GM23338 (cell line): Measurements from ENCODE around the gene KRTAP24-1. TPM values are rescaled to one million over a fixed set of nuclear protein-coding genes. Genes with fewer than 3 reads are reported as not detected.

Source experiments
- ATAC-seq: fragments of 200-7000 bp; cut with Tn5 transposase; 3 replicates; pipeline ENCODE4 v1.9.1; 2020
- DNase-seq: peaks from one replicate; pipeline ENCODE4 v3.0.0-alpha.2; 2015; ENCODE audit warnings: low spot score
- H2AFZ ChIP-seq: fragments of 200-600 bp; sonication (generic); 2 replicates; pipeline ENCODE4 v1.8.0; 2016; ENCODE audit warnings: antibody characterized with exemption, mild to moderate bottlenecking, moderate library complexity
- H3F3A ChIP-seq: fragments of 200-600 bp; sonication (generic); replicated peaks from 2 replicates; pipeline ENCODE4 v1.8.0; 2017; ENCODE audit warnings: antibody characterized with exemption, mixed run types, low read depth
- H3K27ac ChIP-seq: fragments of 200-600 bp; sonication (generic); 2 replicates; pipeline ENCODE4 v1.6.1; 2016; ENCODE audit warnings: low read depth
- H3K27me3 ChIP-seq: fragments of 200-600 bp; sonication (generic); 2 replicates; pipeline ENCODE4 v1.8.0; 2016; ENCODE audit warnings: mild to moderate bottlenecking, mixed run types, moderate library complexity; ENCODE audit not compliant: insufficient read depth
- H3K36me3 ChIP-seq: fragments of 200-600 bp; sonication (generic); 2 replicates; pipeline ENCODE4 v1.8.0; 2016; ENCODE audit warnings: mild to moderate bottlenecking; ENCODE audit not compliant: insufficient read depth
- H3K4me1 ChIP-seq: fragments of 200-600 bp; sonication (generic); 2 replicates; pipeline ENCODE4 v1.8.0; 2016; ENCODE audit warnings: mild to moderate bottlenecking, moderate library complexity; ENCODE audit not compliant: insufficient read depth
- H3K4me2 ChIP-seq: fragments of 200-600 bp; sonication (generic); 2 replicates; pipeline ENCODE4 v1.7.1; 2017; ENCODE audit warnings: mixed run types
- H3K4me3 ChIP-seq: fragments of 200-600 bp; sonication (generic); 2 replicates; pipeline ENCODE4 v1.6.1; 2016; ENCODE audit warnings: mixed run types
- H3K79me2 ChIP-seq: fragments of 200-600 bp; sonication (generic); replicated peaks from 2 replicates; pipeline ENCODE4 v1.8.0; 2017; ENCODE audit warnings: mild to moderate bottlenecking; ENCODE audit not compliant: insufficient read depth
- H3K9me2 ChIP-seq: fragments of 200-600 bp; sonication (generic); 2 replicates; pipeline ENCODE4 v1.8.0; 2017; ENCODE audit not compliant: insufficient read depth
- H4K20me1 ChIP-seq: fragments of 200-600 bp; sonication (generic); replicated peaks from 2 replicates; pipeline ENCODE4 v1.8.0; 2017; ENCODE audit warnings: mild to moderate bottlenecking; ENCODE audit not compliant: insufficient read depth
- H3K27ac Mint-ChIP-seq: 2 replicates; pipeline ENCODE4 v1.8.0; 2020; ENCODE audit warnings: inconsistent platforms, mild to moderate bottlenecking, moderate library complexity, mixed read lengths
- H3K27me3 Mint-ChIP-seq: 3 replicates; pipeline ENCODE4 v1.8.0; 2022; ENCODE audit warnings: low read depth, mild to moderate bottlenecking, moderate library complexity, mixed read lengths, inconsistent platforms; ENCODE audit not compliant: insufficient read depth, poor library complexity
- H3K36me3 Mint-ChIP-seq: 3 replicates; pipeline ENCODE4 v1.8.0; 2021; ENCODE audit warnings: low read depth, mild to moderate bottlenecking, inconsistent platforms, moderate library complexity, mixed read lengths
- H3K4me1 Mint-ChIP-seq: 3 replicates; pipeline ENCODE4 v1.8.0; 2020; ENCODE audit warnings: mild to moderate bottlenecking, inconsistent platforms, mixed read lengths
- H3K4me3 Mint-ChIP-seq: 3 replicates; pipeline ENCODE4 v1.8.0; 2021; ENCODE audit warnings: moderate library complexity, mild to moderate bottlenecking, inconsistent platforms, mixed read lengths
- H3K9me3 Mint-ChIP-seq: 3 replicates; pipeline ENCODE4 v1.8.0; 2020; ENCODE audit warnings: moderate library complexity, mild to moderate bottlenecking, inconsistent platforms, mixed read lengths
- CREB1 ChIP-seq: fragments of 250-450 bp; sonication (Bioruptor Pico); IDR thresholded peaks from 2 replicates; pipeline ENCODE4 v1.5.0; 2020; ENCODE audit warnings: low read depth, mild to moderate bottlenecking, moderate library complexity
- EZH2 ChIP-seq: fragments of 200-600 bp; sonication (generic); IDR thresholded peaks from one replicate; pipeline ENCODE4 v1.8.0; 2017; ENCODE audit warnings: antibody characterized with exemption, mild to moderate bottlenecking, low read depth; ENCODE audit not compliant: unreplicated experiment
- EZH2phosphoT487 ChIP-seq: fragments of 200-600 bp; sonication (generic); IDR thresholded peaks from one replicate; pipeline ENCODE4 v1.8.1; 2018; ENCODE audit warnings: antibody characterized with exemption; ENCODE audit not compliant: unreplicated experiment
- JUNB ChIP-seq: IDR thresholded peaks from one replicate; pipeline ENCODE4 v1.6.1; 2016; ENCODE audit warnings: antibody characterized with exemption; ENCODE audit not compliant: unreplicated experiment
- NANOG ChIP-seq: IDR thresholded peaks from 2 replicates; pipeline ENCODE4 v1.6.1; 2016; ENCODE audit warnings: antibody characterized with exemption, borderline replicate concordance
- POLR2AphosphoS5 ChIP-seq: IDR thresholded peaks from 2 replicates; pipeline ENCODE4 v1.6.1; 2016; ENCODE audit warnings: antibody characterized with exemption, low read depth
- STAT1 ChIP-seq: IDR thresholded peaks from one replicate; pipeline ENCODE4 v1.6.1; 2016; ENCODE audit warnings: antibody characterized with exemption; ENCODE audit not compliant: unreplicated experiment
- ZNF114 ChIP-seq: fragments of 250-450 bp; sonication (Bioruptor Pico); IDR thresholded peaks from 2 replicates; pipeline ENCODE4 v1.5.0; 2020; ENCODE audit warnings: mild to moderate bottlenecking, moderate library complexity
- ZNF331 ChIP-seq: fragments of 250-450 bp; sonication (Bioruptor Pico); IDR thresholded peaks from 2 replicates; pipeline ENCODE4 v1.5.0; 2020; ENCODE audit warnings: low read depth, mild to moderate bottlenecking, moderate library complexity
- polyA plus RNA-seq: library from polyadenylated mRNA; unstranded; fragments of >200 nt; fragmentation: Nextera tagmentation; extraction: Ambion mirVana; gene quantifications from 2 replicates; pipeline ENCODE4 v1.2.1, GENCODE V29; 2016
- total RNA-seq: library from RNA; depleted of rRNA; stranded (reverse); fragments of >200 nt; shearing (Covaris generic); gene quantifications from 2 replicates; pipeline ENCODE4 v1.2.3, GENCODE V29; 2014
- TF ChIP-seq, protein P1 (sequence below): IDR thresholded peaks from 2 replicates; pipeline ENCODE4 v1.6.1; 2016; ENCODE audit warnings: antibody characterized with exemption
- TF ChIP-seq, protein P2 (sequence below): fragments of 250-450 bp; sonication (Bioruptor Pico); IDR thresholded peaks from 2 replicates; pipeline ENCODE4 v1.5.0; 2020; ENCODE audit warnings: mild to moderate bottlenecking, moderate library complexity
- TF ChIP-seq, protein P3 (sequence below), 2 experiments: fragments of 200-600 bp in 1 of 2; sonication (generic) in 1 of 2; conservative IDR thresholded peaks; 2 replicates each; pipeline versions ENCODE4 v1.5.1 to v1.6.1; 2016 to 2017; ENCODE audit warnings: antibody characterized with exemption in 2 of 2, low read depth in 2 of 2, mild to moderate bottlenecking in 2 of 2, moderate library complexity in 1 of 2
- TF ChIP-seq, protein P4 (sequence below): IDR thresholded peaks from one replicate; pipeline ENCODE4 v1.6.1; 2018; ENCODE audit warnings: antibody characterized with exemption; ENCODE audit not compliant: unreplicated experiment

Gene KRTAP24-1
- total and polyA plus RNA-seq, 2 experiments from 2014 or later, result not detected

DNA sequence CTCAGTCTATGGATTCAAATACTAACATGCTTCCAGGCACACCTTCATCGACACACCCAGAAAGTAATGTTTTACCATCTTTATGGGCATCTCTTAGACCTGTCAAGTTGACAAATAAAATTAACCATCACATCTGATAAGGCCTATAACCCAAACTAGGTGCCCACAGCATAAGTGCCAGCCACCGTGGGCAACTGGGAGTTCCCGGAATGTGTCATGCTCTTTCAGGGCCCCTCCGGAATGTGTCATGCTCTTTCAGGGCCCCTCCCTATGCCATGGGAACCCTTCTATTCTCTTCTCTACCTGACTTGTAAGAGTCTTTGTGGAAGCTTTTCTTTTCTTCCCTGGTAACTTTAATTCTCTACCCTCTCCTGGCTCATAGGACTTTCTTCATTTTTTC lies 26.6 kb downstream of the KRTAP24-1 start:
- Histone ChIP-seq H3K4me2 (no peak overlapping the region), H3K4me1 (no peaks in the 10 kb centered on the region), H3F3A (no peaks in the 10 kb centered on the region), H3K79me2 (no peaks in the 10 kb centered on the region), H3K27ac (no peak overlapping the region), H3K27me3 (no peaks in the 10 kb centered on the region), H2AFZ (no peak overlapping the region), H3K9me2 (no peaks in the 10 kb centered on the region), H3K36me3 (no peaks in the 10 kb centered on the region), H4K20me1 (no peaks in the 10 kb centered on the region), H3K4me3 (no peak overlapping the region)
- no peaks in the 10 kb centered on the region for H3K9me3 Mint-ChIP-seq
- no peak for TF ChIP-seq EZH2phosphoT487
- TF ChIP-seq, protein P1, sequence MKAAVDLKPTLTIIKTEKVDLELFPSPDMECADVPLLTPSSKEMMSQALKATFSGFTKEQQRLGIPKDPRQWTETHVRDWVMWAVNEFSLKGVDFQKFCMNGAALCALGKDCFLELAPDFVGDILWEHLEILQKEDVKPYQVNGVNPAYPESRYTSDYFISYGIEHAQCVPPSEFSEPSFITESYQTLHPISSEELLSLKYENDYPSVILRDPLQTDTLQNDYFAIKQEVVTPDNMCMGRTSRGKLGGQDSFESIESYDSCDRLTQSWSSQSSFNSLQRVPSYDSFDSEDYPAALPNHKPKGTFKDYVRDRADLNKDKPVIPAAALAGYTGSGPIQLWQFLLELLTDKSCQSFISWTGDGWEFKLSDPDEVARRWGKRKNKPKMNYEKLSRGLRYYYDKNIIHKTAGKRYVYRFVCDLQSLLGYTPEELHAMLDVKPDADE, result no peak
- no peak for TF ChIP-seq NANOG
- TF ChIP-seq EZH2, result no peak
- no peak for TF ChIP-seq ZNF331 (CRISPR knock-in tag)
- TF ChIP-seq, protein P2, sequence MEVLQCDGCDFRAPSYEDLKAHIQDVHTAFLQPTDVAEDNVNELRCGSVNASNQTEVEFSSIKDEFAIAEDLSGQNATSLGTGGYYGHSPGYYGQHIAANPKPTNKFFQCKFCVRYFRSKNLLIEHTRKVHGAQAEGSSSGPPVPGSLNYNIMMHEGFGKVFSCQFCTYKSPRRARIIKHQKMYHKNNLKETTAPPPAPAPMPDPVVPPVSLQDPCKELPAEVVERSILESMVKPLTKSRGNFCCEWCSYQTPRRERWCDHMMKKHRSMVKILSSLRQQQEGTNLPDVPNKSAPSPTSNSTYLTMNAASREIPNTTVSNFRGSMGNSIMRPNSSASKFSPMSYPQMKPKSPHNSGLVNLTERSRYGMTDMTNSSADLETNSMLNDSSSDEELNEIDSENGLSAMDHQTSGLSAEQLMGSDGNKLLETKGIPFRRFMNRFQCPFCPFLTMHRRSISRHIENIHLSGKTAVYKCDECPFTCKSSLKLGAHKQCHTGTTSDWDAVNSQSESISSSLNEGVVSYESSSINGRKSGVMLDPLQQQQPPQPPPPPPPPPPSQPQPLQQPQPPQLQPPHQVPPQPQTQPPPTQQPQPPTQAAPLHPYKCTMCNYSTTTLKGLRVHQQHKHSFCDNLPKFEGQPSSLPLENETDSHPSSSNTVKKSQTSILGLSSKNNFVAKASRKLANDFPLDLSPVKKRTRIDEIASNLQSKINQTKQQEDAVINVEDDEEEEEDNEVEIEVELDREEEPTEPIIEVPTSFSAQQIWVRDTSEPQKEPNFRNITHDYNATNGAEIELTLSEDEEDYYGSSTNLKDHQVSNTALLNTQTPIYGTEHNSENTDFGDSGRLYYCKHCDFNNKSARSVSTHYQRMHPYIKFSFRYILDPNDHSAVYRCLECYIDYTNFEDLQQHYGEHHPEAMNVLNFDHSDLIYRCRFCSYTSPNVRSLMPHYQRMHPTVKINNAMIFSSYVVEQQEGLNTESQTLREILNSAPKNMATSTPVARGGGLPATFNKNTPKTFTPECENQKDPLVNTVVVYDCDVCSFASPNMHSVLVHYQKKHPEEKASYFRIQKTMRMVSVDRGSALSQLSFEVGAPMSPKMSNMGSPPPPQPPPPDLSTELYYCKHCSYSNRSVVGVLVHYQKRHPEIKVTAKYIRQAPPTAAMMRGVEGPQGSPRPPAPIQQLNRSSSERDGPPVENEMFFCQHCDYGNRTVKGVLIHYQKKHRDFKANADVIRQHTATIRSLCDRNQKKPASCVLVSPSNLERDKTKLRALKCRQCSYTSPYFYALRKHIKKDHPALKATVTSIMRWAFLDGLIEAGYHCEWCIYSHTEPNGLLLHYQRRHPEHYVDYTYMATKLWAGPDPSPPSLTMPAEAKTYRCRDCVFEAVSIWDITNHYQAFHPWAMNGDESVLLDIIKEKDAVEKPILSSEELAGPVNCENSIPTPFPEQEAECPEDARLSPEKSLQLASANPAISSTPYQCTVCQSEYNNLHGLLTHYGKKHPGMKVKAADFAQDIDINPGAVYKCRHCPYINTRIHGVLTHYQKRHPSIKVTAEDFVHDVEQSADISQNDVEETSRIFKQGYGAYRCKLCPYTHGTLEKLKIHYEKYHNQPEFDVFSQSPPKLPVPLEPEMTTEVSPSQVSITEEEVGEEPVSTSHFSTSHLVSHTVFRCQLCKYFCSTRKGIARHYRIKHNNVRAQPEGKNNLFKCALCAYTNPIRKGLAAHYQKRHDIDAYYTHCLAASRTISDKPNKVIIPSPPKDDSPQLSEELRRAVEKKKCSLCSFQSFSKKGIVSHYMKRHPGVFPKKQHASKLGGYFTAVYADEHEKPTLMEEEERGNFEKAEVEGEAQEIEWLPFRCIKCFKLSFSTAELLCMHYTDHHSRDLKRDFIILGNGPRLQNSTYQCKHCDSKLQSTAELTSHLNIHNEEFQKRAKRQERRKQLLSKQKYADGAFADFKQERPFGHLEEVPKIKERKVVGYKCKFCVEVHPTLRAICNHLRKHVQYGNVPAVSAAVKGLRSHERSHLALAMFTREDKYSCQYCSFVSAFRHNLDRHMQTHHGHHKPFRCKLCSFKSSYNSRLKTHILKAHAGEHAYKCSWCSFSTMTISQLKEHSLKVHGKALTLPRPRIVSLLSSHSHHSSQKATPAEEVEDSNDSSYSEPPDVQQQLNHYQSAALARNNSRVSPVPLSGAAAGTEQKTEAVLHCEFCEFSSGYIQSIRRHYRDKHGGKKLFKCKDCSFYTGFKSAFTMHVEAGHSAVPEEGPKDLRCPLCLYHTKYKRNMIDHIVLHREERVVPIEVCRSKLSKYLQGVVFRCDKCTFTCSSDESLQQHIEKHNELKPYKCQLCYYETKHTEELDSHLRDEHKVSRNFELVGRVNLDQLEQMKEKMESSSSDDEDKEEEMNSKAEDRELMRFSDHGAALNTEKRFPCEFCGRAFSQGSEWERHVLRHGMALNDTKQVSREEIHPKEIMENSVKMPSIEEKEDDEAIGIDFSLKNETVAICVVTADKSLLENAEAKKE (CRISPR knock-in tag), result no peak
- TF ChIP-seq CREB1, result no peak
- TF ChIP-seq, protein P3, sequence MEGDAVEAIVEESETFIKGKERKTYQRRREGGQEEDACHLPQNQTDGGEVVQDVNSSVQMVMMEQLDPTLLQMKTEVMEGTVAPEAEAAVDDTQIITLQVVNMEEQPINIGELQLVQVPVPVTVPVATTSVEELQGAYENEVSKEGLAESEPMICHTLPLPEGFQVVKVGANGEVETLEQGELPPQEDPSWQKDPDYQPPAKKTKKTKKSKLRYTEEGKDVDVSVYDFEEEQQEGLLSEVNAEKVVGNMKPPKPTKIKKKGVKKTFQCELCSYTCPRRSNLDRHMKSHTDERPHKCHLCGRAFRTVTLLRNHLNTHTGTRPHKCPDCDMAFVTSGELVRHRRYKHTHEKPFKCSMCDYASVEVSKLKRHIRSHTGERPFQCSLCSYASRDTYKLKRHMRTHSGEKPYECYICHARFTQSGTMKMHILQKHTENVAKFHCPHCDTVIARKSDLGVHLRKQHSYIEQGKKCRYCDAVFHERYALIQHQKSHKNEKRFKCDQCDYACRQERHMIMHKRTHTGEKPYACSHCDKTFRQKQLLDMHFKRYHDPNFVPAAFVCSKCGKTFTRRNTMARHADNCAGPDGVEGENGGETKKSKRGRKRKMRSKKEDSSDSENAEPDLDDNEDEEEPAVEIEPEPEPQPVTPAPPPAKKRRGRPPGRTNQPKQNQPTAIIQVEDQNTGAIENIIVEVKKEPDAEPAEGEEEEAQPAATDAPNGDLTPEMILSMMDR (conservative IDR thresholded peaks at IDR 0.05; ENCODE audit: low read depth in 2 of 2), result no peak
- TF ChIP-seq, protein P4, sequence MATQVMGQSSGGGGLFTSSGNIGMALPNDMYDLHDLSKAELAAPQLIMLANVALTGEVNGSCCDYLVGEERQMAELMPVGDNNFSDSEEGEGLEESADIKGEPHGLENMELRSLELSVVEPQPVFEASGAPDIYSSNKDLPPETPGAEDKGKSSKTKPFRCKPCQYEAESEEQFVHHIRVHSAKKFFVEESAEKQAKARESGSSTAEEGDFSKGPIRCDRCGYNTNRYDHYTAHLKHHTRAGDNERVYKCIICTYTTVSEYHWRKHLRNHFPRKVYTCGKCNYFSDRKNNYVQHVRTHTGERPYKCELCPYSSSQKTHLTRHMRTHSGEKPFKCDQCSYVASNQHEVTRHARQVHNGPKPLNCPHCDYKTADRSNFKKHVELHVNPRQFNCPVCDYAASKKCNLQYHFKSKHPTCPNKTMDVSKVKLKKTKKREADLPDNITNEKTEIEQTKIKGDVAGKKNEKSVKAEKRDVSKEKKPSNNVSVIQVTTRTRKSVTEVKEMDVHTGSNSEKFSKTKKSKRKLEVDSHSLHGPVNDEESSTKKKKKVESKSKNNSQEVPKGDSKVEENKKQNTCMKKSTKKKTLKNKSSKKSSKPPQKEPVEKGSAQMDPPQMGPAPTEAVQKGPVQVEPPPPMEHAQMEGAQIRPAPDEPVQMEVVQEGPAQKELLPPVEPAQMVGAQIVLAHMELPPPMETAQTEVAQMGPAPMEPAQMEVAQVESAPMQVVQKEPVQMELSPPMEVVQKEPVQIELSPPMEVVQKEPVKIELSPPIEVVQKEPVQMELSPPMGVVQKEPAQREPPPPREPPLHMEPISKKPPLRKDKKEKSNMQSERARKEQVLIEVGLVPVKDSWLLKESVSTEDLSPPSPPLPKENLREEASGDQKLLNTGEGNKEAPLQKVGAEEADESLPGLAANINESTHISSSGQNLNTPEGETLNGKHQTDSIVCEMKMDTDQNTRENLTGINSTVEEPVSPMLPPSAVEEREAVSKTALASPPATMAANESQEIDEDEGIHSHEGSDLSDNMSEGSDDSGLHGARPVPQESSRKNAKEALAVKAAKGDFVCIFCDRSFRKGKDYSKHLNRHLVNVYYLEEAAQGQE, result no peak
- TF ChIP-seq STAT1, result no peak
- TF ChIP-seq ZNF114 (CRISPR knock-in tag), result no peak
- no peak for TF ChIP-seq JUNB
- TF ChIP-seq POLR2AphosphoS5, result no peak
- ATAC-seq, result no peak
- H3K4me1 Mint-ChIP-seq, result no peaks in the 10 kb centered on the region; the same call in 2 of the 3 replicates
- DNase-seq, result no peak
- H3K27ac Mint-ChIP-seq, result no peak overlapping the region
- H3K36me3 Mint-ChIP-seq, result no peaks in the 10 kb centered on the region
- H3K4me3 Mint-ChIP-seq, result no peak overlapping the region
- H3K27me3 Mint-ChIP-seq, result no peaks in the 10 kb centered on the region
